ENCODE measurements around the gene PPP1R2C.

The PPP1R2C gene

GRCh38 chrX:42748067-42748850, 29.7 kb downstream of the PPP1R2C start:
- no peak for DNase-seq (ENCODE audit: low read depth in 2 of 2, low spot score in 1 of 2)

- no peak for DNase-seq (ENCODE audit: low read depth in 2 of 2, low spot score in 1 of 2)
Observed at GRCh38 chrX:42746606-42747005, 31.4 kb downstream of the PPP1R2C start.

GRCh38 chrX:42740456-42740855, 37.5 kb downstream of the PPP1R2C start:
- no peak for DNase-seq (ENCODE audit: low read depth in 2 of 2, low spot score in 1 of 2)

- DNase-seq (ENCODE audit: low read depth in 2 of 2, low spot score in 1 of 2), result no peak
Observed at GRCh38 chrX:42739741-42740140, 38.2 kb downstream of the PPP1R2C start.

GRCh38 chrX:42739258-42739657, 38.7 kb downstream of the PPP1R2C start:
- no peak for DNase-seq (ENCODE audit: low read depth in 2 of 2, low spot score in 1 of 2)

GRCh38 chrX:42738552-42738951, 39.4 kb downstream of the PPP1R2C start:
- no peak for DNase-seq (ENCODE audit: low read depth in 2 of 2, low spot score in 1 of 2)

GRCh38 chrX:42735250-42735649, 42.7 kb downstream of the PPP1R2C start:
- DNase-seq (ENCODE audit: low read depth in 2 of 2, low spot score in 1 of 2), result no peak

- DNase-seq (ENCODE audit: low read depth in 2 of 2, low spot score in 1 of 2), result no peak
Observed at GRCh38 chrX:42732506-42732905, 45.5 kb downstream of the PPP1R2C start.

Measured in stimulated activated CD8-positive, alpha-beta memory T cell treated with anti-CD3 and anti-CD28 coated beads, Interleukin-4, amount 100 ng/mL, for 1 hour (primary cell).